Hepatocyte (in vitro differentiated cells): ENCODE measurements around the gene RNF121.

Experiments used
- CTCF ChIP-seq: fragments of 200-600 bp; sonication (generic); IDR thresholded peaks from 2 replicates; pipeline ENCODE4 v1.5.1; 2016; ENCODE audit warnings: antibody characterized with exemption, mild to moderate bottlenecking; ENCODE audit not compliant: poor library complexity
- EZH2 ChIP-seq: fragments of 200-600 bp; sonication (generic); IDR thresholded peaks from 2 replicates; pipeline ENCODE4 v1.6.1; 2016; ENCODE audit warnings: antibody characterized with exemption, mild to moderate bottlenecking, borderline replicate concordance
- EZH2phosphoT487 ChIP-seq: fragments of 200-600 bp; sonication (generic); IDR thresholded peaks from one replicate; pipeline ENCODE4 v1.6.1; 2018; ENCODE audit warnings: antibody characterized with exemption, mild to moderate bottlenecking, low read depth, moderate library complexity; ENCODE audit not compliant: unreplicated experiment, severe bottlenecking

DNA sequence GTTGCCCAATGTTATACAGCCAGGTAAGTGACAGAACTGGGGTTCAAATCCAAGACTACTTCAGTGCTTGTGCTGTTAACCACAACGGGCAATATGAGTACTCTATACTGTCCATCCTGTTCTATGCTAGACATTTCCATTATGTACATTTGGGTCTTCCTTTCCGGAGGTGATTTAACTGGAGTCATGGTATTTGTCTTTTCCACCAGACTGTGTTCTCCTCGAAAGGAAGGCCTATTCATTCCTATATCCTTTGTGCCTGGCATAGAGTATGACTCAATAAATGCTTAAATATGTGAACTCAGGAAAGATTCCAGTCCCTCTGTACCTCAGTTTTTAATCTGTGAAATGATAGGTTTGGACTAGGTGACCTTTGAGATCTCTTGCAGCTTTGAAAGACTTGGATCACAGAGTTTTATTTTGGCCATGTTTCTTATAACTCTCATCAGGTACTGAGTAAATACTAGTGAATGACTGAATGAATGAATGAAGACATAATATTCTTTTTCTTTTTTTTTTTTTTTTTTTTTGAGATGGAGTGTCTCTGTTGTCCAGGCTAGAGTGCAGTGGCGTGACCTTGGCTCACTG is 6.6 kb downstream of the RNF121 start:
- TF ChIP-seq CTCF (no peak), EZH2 (no peak), EZH2phosphoT487 (no peak)
